22Rv1 (cell line): ENCODE results near the gene PRMT5.

Experiments
- ZFX ChIP-seq: fragments of 450-650 bp; IDR thresholded peaks from 2 replicates; pipeline ENCODE4 v1.6.1; 2017; ENCODE audit warnings: antibody characterized with exemption, borderline replicate concordance
- TF ChIP-seq, protein P1 (sequence below): fragments of 450-650 bp; IDR thresholded peaks from 2 replicates; pipeline ENCODE4 v1.5.1; 2017; ENCODE audit warnings: mild to moderate bottlenecking

GRCh38 chr14:22878271-22879246 lies 50.6 kb downstream of the PRMT5 start:
- TF ChIP-seq, protein P1, sequence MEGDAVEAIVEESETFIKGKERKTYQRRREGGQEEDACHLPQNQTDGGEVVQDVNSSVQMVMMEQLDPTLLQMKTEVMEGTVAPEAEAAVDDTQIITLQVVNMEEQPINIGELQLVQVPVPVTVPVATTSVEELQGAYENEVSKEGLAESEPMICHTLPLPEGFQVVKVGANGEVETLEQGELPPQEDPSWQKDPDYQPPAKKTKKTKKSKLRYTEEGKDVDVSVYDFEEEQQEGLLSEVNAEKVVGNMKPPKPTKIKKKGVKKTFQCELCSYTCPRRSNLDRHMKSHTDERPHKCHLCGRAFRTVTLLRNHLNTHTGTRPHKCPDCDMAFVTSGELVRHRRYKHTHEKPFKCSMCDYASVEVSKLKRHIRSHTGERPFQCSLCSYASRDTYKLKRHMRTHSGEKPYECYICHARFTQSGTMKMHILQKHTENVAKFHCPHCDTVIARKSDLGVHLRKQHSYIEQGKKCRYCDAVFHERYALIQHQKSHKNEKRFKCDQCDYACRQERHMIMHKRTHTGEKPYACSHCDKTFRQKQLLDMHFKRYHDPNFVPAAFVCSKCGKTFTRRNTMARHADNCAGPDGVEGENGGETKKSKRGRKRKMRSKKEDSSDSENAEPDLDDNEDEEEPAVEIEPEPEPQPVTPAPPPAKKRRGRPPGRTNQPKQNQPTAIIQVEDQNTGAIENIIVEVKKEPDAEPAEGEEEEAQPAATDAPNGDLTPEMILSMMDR: no peak
- TF ChIP-seq ZFX: no peak
